ENCODE measurements around the gene MSRB3. TPM values are rescaled to one million over a fixed set of nuclear protein-coding genes. Genes with fewer than 3 reads are reported as not detected.

MSRB3 gene
- total and polyA plus RNA-seq, 2 experiments from 2014 or later: 0.95 to 1.7 TPM

DNA sequence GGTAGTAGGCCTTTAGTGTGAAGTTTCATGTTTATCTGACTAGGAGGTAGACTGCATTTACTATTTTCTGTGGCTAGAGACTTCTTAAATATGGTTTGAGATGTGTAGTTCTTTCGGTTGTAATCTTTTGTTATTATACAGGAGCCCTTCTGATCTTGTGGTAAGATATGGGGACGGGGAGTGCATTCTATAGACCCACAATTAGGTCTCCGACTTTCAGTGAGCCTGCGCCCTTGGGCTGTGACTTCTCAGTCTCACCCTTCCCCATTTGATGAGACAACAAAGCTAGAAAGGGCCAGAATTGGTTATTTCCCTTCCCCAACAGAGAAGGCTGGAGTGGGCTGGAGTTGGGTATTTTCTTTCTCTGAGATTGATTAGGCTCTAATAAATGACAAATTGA, 130.0 kb downstream of the MSRB3 start:
- Mint-ChIP-seq H3K36me3 (ENCODE audit: low read depth) (no peaks in the 10 kb centered on the region; the same call in 1 of the 3 replicates), H3K4me1 (no peaks in the 10 kb centered on the region), H3K27ac (no peak overlapping the region), H3K4me3 (no peak overlapping the region), H3K27me3 (ENCODE audit: insufficient read depth, low read depth, poor library complexity) (no peaks in the 10 kb centered on the region), H3K9me3 (no peaks in the 10 kb centered on the region; the same call in 1 of the 3 replicates)
- no peaks in the 10 kb centered on the region for H3K79me2 ChIP-seq (replicated peaks; ENCODE audit: insufficient read depth)
- no peak overlapping the region for H3K4me3 ChIP-seq
- ATAC-seq: no peak
- no peak for DNase-seq (ENCODE audit: low spot score)
- no peaks in the 10 kb centered on the region for H3K4me1 ChIP-seq (ENCODE audit: insufficient read depth)
- H3K27ac ChIP-seq (ENCODE audit: low read depth): no peak overlapping the region
- no peaks in the 10 kb centered on the region for H4K20me1 ChIP-seq (replicated peaks; ENCODE audit: insufficient read depth)
- no peaks in the 10 kb centered on the region; the same call in 1 of the 2 replicates for H3K9me2 ChIP-seq (ENCODE audit: insufficient read depth)
- no peak overlapping the region for H2AFZ ChIP-seq
- 0 out of 2 replicates have a peak, but pooled peaks cover 5% of the 10 kb centered on the region for H3K36me3 ChIP-seq (ENCODE audit: insufficient read depth)
- no peaks in the 10 kb centered on the region for H3F3A ChIP-seq (replicated peaks; ENCODE audit: low read depth)
- H3K4me2 ChIP-seq: no peak overlapping the region
- TF ChIP-seq ZNF331 (CRISPR knock-in tag; IDR thresholded peaks at IDR 0.05; ENCODE audit: low read depth): no peak
- TF ChIP-seq NANOG (IDR thresholded peaks at IDR 0.05; ENCODE audit: borderline replicate concordance): no peak
- no peak for TF ChIP-seq EZH2 (IDR thresholded peaks at IDR 0.05; ENCODE audit: low read depth, unreplicated experiment)
- no peak for TF ChIP-seq EZH2phosphoT487 (IDR thresholded peaks at IDR 0.05; ENCODE audit: unreplicated experiment)
- TF ChIP-seq POLR2AphosphoS5 (IDR thresholded peaks at IDR 0.05; ENCODE audit: low read depth): no peak
- TF ChIP-seq CREB1 (CRISPR knock-in tag; IDR thresholded peaks at IDR 0.05; ENCODE audit: low read depth): no peak
- TF ChIP-seq JUNB (IDR thresholded peaks at IDR 0.05; ENCODE audit: unreplicated experiment): no peak
- no peak for TF ChIP-seq STAT1 (IDR thresholded peaks at IDR 0.05; ENCODE audit: unreplicated experiment)
- TF ChIP-seq, protein P1, sequence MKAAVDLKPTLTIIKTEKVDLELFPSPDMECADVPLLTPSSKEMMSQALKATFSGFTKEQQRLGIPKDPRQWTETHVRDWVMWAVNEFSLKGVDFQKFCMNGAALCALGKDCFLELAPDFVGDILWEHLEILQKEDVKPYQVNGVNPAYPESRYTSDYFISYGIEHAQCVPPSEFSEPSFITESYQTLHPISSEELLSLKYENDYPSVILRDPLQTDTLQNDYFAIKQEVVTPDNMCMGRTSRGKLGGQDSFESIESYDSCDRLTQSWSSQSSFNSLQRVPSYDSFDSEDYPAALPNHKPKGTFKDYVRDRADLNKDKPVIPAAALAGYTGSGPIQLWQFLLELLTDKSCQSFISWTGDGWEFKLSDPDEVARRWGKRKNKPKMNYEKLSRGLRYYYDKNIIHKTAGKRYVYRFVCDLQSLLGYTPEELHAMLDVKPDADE (IDR thresholded peaks at IDR 0.05): no peak
- TF ChIP-seq, protein P2, sequence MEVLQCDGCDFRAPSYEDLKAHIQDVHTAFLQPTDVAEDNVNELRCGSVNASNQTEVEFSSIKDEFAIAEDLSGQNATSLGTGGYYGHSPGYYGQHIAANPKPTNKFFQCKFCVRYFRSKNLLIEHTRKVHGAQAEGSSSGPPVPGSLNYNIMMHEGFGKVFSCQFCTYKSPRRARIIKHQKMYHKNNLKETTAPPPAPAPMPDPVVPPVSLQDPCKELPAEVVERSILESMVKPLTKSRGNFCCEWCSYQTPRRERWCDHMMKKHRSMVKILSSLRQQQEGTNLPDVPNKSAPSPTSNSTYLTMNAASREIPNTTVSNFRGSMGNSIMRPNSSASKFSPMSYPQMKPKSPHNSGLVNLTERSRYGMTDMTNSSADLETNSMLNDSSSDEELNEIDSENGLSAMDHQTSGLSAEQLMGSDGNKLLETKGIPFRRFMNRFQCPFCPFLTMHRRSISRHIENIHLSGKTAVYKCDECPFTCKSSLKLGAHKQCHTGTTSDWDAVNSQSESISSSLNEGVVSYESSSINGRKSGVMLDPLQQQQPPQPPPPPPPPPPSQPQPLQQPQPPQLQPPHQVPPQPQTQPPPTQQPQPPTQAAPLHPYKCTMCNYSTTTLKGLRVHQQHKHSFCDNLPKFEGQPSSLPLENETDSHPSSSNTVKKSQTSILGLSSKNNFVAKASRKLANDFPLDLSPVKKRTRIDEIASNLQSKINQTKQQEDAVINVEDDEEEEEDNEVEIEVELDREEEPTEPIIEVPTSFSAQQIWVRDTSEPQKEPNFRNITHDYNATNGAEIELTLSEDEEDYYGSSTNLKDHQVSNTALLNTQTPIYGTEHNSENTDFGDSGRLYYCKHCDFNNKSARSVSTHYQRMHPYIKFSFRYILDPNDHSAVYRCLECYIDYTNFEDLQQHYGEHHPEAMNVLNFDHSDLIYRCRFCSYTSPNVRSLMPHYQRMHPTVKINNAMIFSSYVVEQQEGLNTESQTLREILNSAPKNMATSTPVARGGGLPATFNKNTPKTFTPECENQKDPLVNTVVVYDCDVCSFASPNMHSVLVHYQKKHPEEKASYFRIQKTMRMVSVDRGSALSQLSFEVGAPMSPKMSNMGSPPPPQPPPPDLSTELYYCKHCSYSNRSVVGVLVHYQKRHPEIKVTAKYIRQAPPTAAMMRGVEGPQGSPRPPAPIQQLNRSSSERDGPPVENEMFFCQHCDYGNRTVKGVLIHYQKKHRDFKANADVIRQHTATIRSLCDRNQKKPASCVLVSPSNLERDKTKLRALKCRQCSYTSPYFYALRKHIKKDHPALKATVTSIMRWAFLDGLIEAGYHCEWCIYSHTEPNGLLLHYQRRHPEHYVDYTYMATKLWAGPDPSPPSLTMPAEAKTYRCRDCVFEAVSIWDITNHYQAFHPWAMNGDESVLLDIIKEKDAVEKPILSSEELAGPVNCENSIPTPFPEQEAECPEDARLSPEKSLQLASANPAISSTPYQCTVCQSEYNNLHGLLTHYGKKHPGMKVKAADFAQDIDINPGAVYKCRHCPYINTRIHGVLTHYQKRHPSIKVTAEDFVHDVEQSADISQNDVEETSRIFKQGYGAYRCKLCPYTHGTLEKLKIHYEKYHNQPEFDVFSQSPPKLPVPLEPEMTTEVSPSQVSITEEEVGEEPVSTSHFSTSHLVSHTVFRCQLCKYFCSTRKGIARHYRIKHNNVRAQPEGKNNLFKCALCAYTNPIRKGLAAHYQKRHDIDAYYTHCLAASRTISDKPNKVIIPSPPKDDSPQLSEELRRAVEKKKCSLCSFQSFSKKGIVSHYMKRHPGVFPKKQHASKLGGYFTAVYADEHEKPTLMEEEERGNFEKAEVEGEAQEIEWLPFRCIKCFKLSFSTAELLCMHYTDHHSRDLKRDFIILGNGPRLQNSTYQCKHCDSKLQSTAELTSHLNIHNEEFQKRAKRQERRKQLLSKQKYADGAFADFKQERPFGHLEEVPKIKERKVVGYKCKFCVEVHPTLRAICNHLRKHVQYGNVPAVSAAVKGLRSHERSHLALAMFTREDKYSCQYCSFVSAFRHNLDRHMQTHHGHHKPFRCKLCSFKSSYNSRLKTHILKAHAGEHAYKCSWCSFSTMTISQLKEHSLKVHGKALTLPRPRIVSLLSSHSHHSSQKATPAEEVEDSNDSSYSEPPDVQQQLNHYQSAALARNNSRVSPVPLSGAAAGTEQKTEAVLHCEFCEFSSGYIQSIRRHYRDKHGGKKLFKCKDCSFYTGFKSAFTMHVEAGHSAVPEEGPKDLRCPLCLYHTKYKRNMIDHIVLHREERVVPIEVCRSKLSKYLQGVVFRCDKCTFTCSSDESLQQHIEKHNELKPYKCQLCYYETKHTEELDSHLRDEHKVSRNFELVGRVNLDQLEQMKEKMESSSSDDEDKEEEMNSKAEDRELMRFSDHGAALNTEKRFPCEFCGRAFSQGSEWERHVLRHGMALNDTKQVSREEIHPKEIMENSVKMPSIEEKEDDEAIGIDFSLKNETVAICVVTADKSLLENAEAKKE (CRISPR knock-in tag; IDR thresholded peaks at IDR 0.05): no peak
- TF ChIP-seq, protein P3, sequence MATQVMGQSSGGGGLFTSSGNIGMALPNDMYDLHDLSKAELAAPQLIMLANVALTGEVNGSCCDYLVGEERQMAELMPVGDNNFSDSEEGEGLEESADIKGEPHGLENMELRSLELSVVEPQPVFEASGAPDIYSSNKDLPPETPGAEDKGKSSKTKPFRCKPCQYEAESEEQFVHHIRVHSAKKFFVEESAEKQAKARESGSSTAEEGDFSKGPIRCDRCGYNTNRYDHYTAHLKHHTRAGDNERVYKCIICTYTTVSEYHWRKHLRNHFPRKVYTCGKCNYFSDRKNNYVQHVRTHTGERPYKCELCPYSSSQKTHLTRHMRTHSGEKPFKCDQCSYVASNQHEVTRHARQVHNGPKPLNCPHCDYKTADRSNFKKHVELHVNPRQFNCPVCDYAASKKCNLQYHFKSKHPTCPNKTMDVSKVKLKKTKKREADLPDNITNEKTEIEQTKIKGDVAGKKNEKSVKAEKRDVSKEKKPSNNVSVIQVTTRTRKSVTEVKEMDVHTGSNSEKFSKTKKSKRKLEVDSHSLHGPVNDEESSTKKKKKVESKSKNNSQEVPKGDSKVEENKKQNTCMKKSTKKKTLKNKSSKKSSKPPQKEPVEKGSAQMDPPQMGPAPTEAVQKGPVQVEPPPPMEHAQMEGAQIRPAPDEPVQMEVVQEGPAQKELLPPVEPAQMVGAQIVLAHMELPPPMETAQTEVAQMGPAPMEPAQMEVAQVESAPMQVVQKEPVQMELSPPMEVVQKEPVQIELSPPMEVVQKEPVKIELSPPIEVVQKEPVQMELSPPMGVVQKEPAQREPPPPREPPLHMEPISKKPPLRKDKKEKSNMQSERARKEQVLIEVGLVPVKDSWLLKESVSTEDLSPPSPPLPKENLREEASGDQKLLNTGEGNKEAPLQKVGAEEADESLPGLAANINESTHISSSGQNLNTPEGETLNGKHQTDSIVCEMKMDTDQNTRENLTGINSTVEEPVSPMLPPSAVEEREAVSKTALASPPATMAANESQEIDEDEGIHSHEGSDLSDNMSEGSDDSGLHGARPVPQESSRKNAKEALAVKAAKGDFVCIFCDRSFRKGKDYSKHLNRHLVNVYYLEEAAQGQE (IDR thresholded peaks at IDR 0.05; ENCODE audit: unreplicated experiment): no peak
- TF ChIP-seq, protein P4, sequence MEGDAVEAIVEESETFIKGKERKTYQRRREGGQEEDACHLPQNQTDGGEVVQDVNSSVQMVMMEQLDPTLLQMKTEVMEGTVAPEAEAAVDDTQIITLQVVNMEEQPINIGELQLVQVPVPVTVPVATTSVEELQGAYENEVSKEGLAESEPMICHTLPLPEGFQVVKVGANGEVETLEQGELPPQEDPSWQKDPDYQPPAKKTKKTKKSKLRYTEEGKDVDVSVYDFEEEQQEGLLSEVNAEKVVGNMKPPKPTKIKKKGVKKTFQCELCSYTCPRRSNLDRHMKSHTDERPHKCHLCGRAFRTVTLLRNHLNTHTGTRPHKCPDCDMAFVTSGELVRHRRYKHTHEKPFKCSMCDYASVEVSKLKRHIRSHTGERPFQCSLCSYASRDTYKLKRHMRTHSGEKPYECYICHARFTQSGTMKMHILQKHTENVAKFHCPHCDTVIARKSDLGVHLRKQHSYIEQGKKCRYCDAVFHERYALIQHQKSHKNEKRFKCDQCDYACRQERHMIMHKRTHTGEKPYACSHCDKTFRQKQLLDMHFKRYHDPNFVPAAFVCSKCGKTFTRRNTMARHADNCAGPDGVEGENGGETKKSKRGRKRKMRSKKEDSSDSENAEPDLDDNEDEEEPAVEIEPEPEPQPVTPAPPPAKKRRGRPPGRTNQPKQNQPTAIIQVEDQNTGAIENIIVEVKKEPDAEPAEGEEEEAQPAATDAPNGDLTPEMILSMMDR (conservative IDR thresholded peaks at IDR 0.05; ENCODE audit: low read depth in 2 of 2): no peak
- TF ChIP-seq ZNF114 (CRISPR knock-in tag; IDR thresholded peaks at IDR 0.05): no peak
- H3K27me3 ChIP-seq (ENCODE audit: insufficient read depth): no peaks in the 10 kb centered on the region
